OCI-LY1 (cell line): ENCODE measurements around the gene CYTL1.

Source experiments
- H2AFZ ChIP-seq: fragments of 200-600 bp; sonication (generic), shearing (Covaris generic); 2 replicates; pipeline ENCODE4 v1.6.0; 2014; ENCODE audit warnings: antibody characterized with exemption, mild to moderate bottlenecking, low read length
- H3F3A ChIP-seq: fragments of 200-600 bp; sonication (generic), shearing (Covaris generic); 2 replicates; pipeline ENCODE4 v1.6.0; 2014; ENCODE audit warnings: mild to moderate bottlenecking, antibody characterized with exemption, low read length, moderate library complexity; ENCODE audit not compliant: insufficient read depth
- H3K27ac ChIP-seq: fragments of 200-600 bp; sonication (generic); 2 replicates; pipeline ENCODE4 v1.5.1; 2014; ENCODE audit warnings: low read length, mixed run types, mild to moderate bottlenecking, low read depth; ENCODE audit not compliant: poor library complexity, severe bottlenecking
- H3K27me3 ChIP-seq: fragments of 200-600 bp; sonication (generic); 2 replicates; pipeline ENCODE4 v1.6.0; 2014; ENCODE audit warnings: antibody characterized with exemption, mild to moderate bottlenecking, low read length, moderate library complexity; ENCODE audit not compliant: insufficient read depth
- H3K36me3 ChIP-seq: fragments of 200-600 bp; sonication (generic); 2 replicates; pipeline ENCODE4 v1.6.1; 2014; ENCODE audit warnings: mild to moderate bottlenecking, antibody characterized with exemption, low read length, moderate library complexity, mixed read lengths; ENCODE audit not compliant: insufficient read depth
- H3K4me1 ChIP-seq: fragments of 200-600 bp; sonication (generic); 2 replicates; pipeline ENCODE4 v1.5.1; 2014; ENCODE audit warnings: mild to moderate bottlenecking, low read length, moderate library complexity; ENCODE audit not compliant: insufficient read depth, severe bottlenecking
- H3K4me2 ChIP-seq: fragments of 200-600 bp; sonication (generic), shearing (Covaris generic); 2 replicates; pipeline ENCODE4 v1.6.1; 2014; ENCODE audit warnings: low read length
- H3K4me3 ChIP-seq: fragments of 200-600 bp; sonication (generic); 2 replicates; pipeline ENCODE4 v1.5.1; 2014; ENCODE audit warnings: low read length, low read depth, mild to moderate bottlenecking, mixed read lengths; ENCODE audit not compliant: poor library complexity, severe bottlenecking
- H3K79me2 ChIP-seq: fragments of 200-600 bp; shearing (Covaris generic); 2 replicates; pipeline ENCODE4 v1.6.1; 2016; ENCODE audit warnings: mixed run types, low read length, mixed read lengths; ENCODE audit not compliant: insufficient read depth
- H3K9ac ChIP-seq: fragments of 200-600 bp; sonication (generic), shearing (Covaris generic); 2 replicates; pipeline ENCODE4 v1.6.1; 2014; ENCODE audit warnings: mild to moderate bottlenecking, low read length, mixed read lengths
- H3K9me2 ChIP-seq: fragments of 200-600 bp; sonication (generic), shearing (Covaris generic); 2 replicates; pipeline ENCODE4 v1.6.1; 2014; ENCODE audit warnings: low read depth, mild to moderate bottlenecking, low read length, mixed read lengths
- H3K9me3 ChIP-seq: fragments of 200-600 bp; shearing (Covaris generic); 2 replicates; pipeline ENCODE4 v1.6.1; 2014; ENCODE audit warnings: low read length, mixed read lengths
- H4K20me1 ChIP-seq: fragments of 200-600 bp; sonication (generic), shearing (Covaris generic); 2 replicates; pipeline ENCODE4 v1.6.0; 2016; ENCODE audit warnings: mild to moderate bottlenecking, low read length; ENCODE audit not compliant: insufficient read depth
- EZH2 ChIP-seq: fragments of 200-600 bp; sonication (generic), shearing (Covaris generic); IDR thresholded peaks from 2 replicates; pipeline ENCODE4 v1.8.0; 2017; ENCODE audit warnings: borderline replicate concordance, mixed run types, mild to moderate bottlenecking, antibody characterized with exemption, low read length, moderate library complexity, mixed read lengths
- TF ChIP-seq, protein P1 (sequence below): fragments of 200-600 bp; sonication (generic), shearing (Covaris generic); IDR thresholded peaks from 2 replicates; pipeline ENCODE4 v1.5.1; 2017; ENCODE audit warnings: mild to moderate bottlenecking, antibody characterized with exemption, low read length, moderate library complexity, mixed read lengths

The CYTL1 gene

DNA sequence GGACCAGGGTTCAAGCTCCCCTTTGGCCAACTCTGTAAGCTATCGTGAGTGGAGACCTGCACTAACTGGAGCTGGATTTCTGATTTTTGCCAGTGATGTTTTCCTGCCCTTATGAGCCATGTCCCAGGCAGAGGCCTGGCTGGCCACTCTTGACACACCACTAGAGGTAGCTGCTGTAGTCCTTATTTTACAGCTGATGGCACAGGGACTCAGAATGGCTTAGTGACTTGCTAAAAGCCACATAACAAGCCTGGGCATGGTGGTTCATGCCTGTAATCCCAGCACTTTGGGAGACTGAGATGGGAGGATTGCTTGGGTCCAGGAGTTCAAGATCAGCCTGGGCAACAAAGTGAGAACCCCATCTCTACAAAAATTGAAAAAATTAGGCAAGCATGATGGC lies 33.4 kb downstream of the CYTL1 start:
- Histone ChIP-seq H3K27me3 (no peaks in the 10 kb centered on the region), H3K9me2 (no peaks in the 10 kb centered on the region), H3K79me2 (no peaks in the 10 kb centered on the region), H3K4me3 (no peak overlapping the region), H3K4me2 (no peak overlapping the region), H4K20me1 (no peaks in the 10 kb centered on the region), H3K27ac (no peak overlapping the region), H3K9me3 (no peaks in the 10 kb centered on the region), H3K36me3 (no peaks in the 10 kb centered on the region), H3F3A (no peaks in the 10 kb centered on the region), H3K4me1 (no peaks in the 10 kb centered on the region), H2AFZ (no peak overlapping the region), H3K9ac (no peak overlapping the region)
- TF ChIP-seq, protein P1, sequence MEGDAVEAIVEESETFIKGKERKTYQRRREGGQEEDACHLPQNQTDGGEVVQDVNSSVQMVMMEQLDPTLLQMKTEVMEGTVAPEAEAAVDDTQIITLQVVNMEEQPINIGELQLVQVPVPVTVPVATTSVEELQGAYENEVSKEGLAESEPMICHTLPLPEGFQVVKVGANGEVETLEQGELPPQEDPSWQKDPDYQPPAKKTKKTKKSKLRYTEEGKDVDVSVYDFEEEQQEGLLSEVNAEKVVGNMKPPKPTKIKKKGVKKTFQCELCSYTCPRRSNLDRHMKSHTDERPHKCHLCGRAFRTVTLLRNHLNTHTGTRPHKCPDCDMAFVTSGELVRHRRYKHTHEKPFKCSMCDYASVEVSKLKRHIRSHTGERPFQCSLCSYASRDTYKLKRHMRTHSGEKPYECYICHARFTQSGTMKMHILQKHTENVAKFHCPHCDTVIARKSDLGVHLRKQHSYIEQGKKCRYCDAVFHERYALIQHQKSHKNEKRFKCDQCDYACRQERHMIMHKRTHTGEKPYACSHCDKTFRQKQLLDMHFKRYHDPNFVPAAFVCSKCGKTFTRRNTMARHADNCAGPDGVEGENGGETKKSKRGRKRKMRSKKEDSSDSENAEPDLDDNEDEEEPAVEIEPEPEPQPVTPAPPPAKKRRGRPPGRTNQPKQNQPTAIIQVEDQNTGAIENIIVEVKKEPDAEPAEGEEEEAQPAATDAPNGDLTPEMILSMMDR = peak; percentile 15; the same call in 1 of the 2 replicates
- TF ChIP-seq EZH2 = no peak

DNA sequence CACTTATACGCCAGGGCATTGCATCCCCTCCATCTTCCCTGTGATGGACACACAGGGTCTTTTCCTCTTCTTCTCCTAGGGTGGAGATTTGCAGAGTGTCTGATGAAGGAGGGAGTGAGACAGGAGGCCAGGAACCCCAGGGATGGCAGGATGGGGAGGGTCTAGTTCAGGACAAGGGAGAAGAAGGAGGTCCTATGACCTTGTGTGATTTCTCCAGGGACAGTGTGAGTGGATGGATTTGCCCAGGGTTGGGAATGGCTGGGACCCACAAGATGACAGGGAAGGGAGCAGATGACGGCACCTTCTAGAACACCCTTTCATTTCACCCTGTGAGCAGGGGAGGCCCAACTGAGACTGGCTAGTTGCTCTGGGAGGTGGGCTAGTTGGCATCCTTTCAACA lies 34.2 kb downstream of the CYTL1 start:
- H3K9me2 ChIP-seq = no peaks in the 10 kb centered on the region
- H2AFZ ChIP-seq = no peak overlapping the region
- no peaks in the 10 kb centered on the region for H3F3A ChIP-seq
- H3K4me3 ChIP-seq = no peak overlapping the region
- H3K27me3 ChIP-seq = no peaks in the 10 kb centered on the region
- no peaks in the 10 kb centered on the region for H3K79me2 ChIP-seq
- no peak overlapping the region for H3K4me2 ChIP-seq
- no peaks in the 10 kb centered on the region for H3K36me3 ChIP-seq
- no peak for TF ChIP-seq EZH2
- TF ChIP-seq, protein P1 = no peak
- no peaks in the 10 kb centered on the region for H4K20me1 ChIP-seq
- no peak overlapping the region for H3K27ac ChIP-seq
- no peak overlapping the region for H3K9ac ChIP-seq
- no peaks in the 10 kb centered on the region for H3K9me3 ChIP-seq
- no peaks in the 10 kb centered on the region for H3K4me1 ChIP-seq

DNA sequence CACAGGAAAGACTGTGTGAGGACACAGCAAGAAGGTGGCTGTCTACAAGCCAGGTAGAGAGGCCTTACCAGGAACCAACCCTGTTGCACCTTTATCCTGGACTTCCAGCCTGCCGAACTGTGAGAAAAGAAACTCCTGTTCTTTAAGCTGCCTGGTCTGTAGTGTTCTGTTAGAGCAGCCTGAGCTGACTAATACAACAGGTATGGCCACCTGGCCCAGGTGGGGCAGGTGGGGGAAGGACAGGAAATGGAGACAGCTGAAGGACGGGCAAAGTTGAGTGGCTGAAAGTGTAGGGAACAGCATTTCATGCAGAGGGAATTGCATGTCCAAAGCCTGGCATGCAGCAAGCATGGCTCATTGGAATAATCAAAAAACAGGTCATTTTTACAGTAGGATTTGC lies 35.1 kb downstream of the CYTL1 start:
- no peaks in the 10 kb centered on the region for H3K4me1 ChIP-seq
- H4K20me1 ChIP-seq = no peaks in the 10 kb centered on the region
- no peaks in the 10 kb centered on the region for H3K27me3 ChIP-seq
- no peak overlapping the region for H3K9ac ChIP-seq
- no peak overlapping the region for H2AFZ ChIP-seq
- H3K27ac ChIP-seq = no peak overlapping the region
- H3K4me3 ChIP-seq = no peak overlapping the region
- H3K4me2 ChIP-seq = no peak overlapping the region
- H3K36me3 ChIP-seq = no peaks in the 10 kb centered on the region
- no peaks in the 10 kb centered on the region for H3F3A ChIP-seq
- no peaks in the 10 kb centered on the region for H3K79me2 ChIP-seq
- TF ChIP-seq EZH2 = no peak
- H3K9me2 ChIP-seq = no peaks in the 10 kb centered on the region
- H3K9me3 ChIP-seq = no peaks in the 10 kb centered on the region

DNA sequence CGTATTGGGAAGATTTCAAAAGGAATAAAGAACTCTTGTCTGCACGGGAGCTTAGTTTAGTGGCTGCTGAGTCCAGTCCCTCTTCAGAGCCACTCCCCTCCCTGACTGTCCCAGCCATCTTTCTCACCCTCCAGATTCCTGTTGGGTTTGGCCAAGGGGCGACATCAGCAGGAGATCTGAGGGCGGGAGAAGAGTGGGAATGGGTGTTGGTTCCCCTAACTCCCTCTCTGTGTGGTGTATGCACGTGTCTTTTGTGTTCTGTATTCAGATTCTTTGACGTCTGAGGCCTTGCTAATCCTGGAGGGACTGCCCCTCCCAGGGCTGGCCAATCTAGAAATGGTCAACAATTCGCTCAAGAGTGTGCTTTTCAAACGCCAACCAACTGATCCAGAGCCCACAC lies 37.4 kb downstream of the CYTL1 start:
- Histone ChIP-seq H3F3A (no peaks in the 10 kb centered on the region), H3K9me2 (no peaks in the 10 kb centered on the region), H3K27me3 (no peaks in the 10 kb centered on the region), H2AFZ (no peak overlapping the region), H3K27ac (no peak overlapping the region), H3K4me2 (no peak overlapping the region), H3K79me2 (no peaks in the 10 kb centered on the region), H3K9me3 (no peaks in the 10 kb centered on the region), H3K4me1 (no peaks in the 10 kb centered on the region), H4K20me1 (no peaks in the 10 kb centered on the region), H3K4me3 (no peak overlapping the region), H3K36me3 (no peaks in the 10 kb centered on the region), H3K9ac (no peak overlapping the region)
- TF ChIP-seq EZH2 = no peak
- TF ChIP-seq, protein P1 = no peak
